ENCODE results near the gene ATP6V0E1. TPM values are rescaled to one million over a fixed set of nuclear protein-coding genes. Genes with fewer than 3 reads are reported as not detected.

ATP6V0E1 gene
- total RNA-seq, 1 donor from 2014 or later = 121 TPM

Other genes with a start within 250 kb of the ATP6V0E1 start
- gene DUSP1, start 212.6 kb upstream of the ATP6V0E1 start, total RNA-seq = 101 TPM
- 58.3 TPM for gene ERGIC1, start 149.5 kb upstream of the ATP6V0E1 start, total RNA-seq
- gene RPL26L1, start 24.3 kb upstream of the ATP6V0E1 start, total RNA-seq = 40.9 TPM
- 6.5 TPM for gene CREBRF, start 72.6 kb downstream of the ATP6V0E1 start, total RNA-seq
- gene BNIP1, start 160.8 kb downstream of the ATP6V0E1 start, total RNA-seq = 12.9 TPM